Gastrocnemius medialis (tissue), 4 donors: Measurements from ENCODE around the gene SLC10A4. TPM values are rescaled to one million over a fixed set of nuclear protein-coding genes. Genes with fewer than 3 reads are reported as not detected.

Experiments used
- ATAC-seq, 2 donors: fragments of 150-250 bp; one replicate each; pipeline ENCODE4 v1.9.1; 2016
- DNase-seq, 2 donors: peaks; one replicate each; pipeline ENCODE4 v3.0.0-alpha.2; 2019
- H3K27ac ChIP-seq, 4 donors: fragments of 200-600 bp; sonication (generic); 1 replicate in 1 of 4; 2 replicates in 3 of 4; pipeline ENCODE4 v1.5.1; 2016 to 2018; ENCODE audit warnings: mild to moderate bottlenecking in 2 of 4, moderate library complexity in 1 of 4
- H3K27me3 ChIP-seq, 3 donors: fragments of 200-600 bp; sonication (generic) in 2 of 3; 1 replicate in 1 of 3; 2 replicates in 2 of 3; pipeline versions ENCODE4 v1.5.1 to v1.6.0; 2016 to 2019; ENCODE audit warnings: mild to moderate bottlenecking in 1 of 3, moderate library complexity in 1 of 3
- H3K36me3 ChIP-seq, 2 donors: fragments of 200-600 bp; sonication (generic) in 1 of 2; one replicate each; pipeline ENCODE4 v1.5.1; 2017 to 2018
- H3K4me1 ChIP-seq, 2 donors: fragments of 200-600 bp; sonication (generic) in 1 of 2; one replicate each; pipeline ENCODE4 v1.5.1; 2016 to 2017; ENCODE audit warnings: mild to moderate bottlenecking in 2 of 2
- H3K4me3 ChIP-seq, 4 donors: fragments of 200-600 bp; sonication (generic) in 3 of 4; 1 replicate in 1 of 4; 2 replicates in 3 of 4; pipeline ENCODE4 v1.5.1; 2016 to 2019; ENCODE audit warnings: mild to moderate bottlenecking in 2 of 4
- H3K9me3 ChIP-seq, 3 donors: fragments of 200-600 bp; sonication (generic) in 2 of 3; 1 replicate in 1 of 3; 2 replicates in 2 of 3; pipeline ENCODE4 v1.5.1; 2016 to 2019
- POLR2A ChIP-seq, 2 donors: fragments of 450-650 bp; IDR thresholded peaks; one replicate each; pipeline ENCODE4 v1.6.1; 2017; ENCODE audit warnings: antibody characterized with exemption in 2 of 2, mild to moderate bottlenecking in 2 of 2, moderate library complexity in 2 of 2
- in situ Hi-C, 4 donors: fragments of 200-750 bp; cut with MboI; loops; one replicate each; pipeline versions ENCODE4 v1.15.0 to v1.8.0; 2017; ENCODE audit warnings: low sequenced_read_pairs in 4 of 4
- intact Hi-C: fragments of 100-400 bp; cut with DNase I; formaldehyde crosslinking; loops from one replicate; pipeline ENCODE4 v1.15.1; 2023; ENCODE audit warnings: low total_unique reads
- total RNA-seq, 4 donors: library from RNA; depleted of rRNA; stranded (reverse); fragments of >200 nt; gene quantifications; one replicate each; pipeline versions ENCODE4 v1.1.0 to v1.2.3, GENCODE V29; 2016
- TF ChIP-seq, protein P1 (sequence below), 5 experiments: fragments of 450-650 bp in 3 of 5; fragments of 200-600 bp in 2 of 5; sonication (generic) in 2 of 5; IDR thresholded peaks in 4 of 5; conservative IDR thresholded peaks in 1 of 5; 1 replicate in 4 of 5; 2 replicates in 1 of 5; pipeline ENCODE4 v1.5.1; 2016 to 2019; ENCODE audit warnings: antibody characterized with exemption in 5 of 5, mild to moderate bottlenecking in 3 of 5, moderate library complexity in 3 of 5

Gene SLC10A4
- total RNA-seq, 4 donors from 2014 or later: 0.33 TPM; not detected in 3

- Histone ChIP-seq H3K27ac (no peak overlapping the region), H3K27me3 (no peaks in the 10 kb centered on the region), H3K36me3 (peaks cover 3 to 42% of the 10 kb centered on the region in 2 donors), H3K9me3 (no peaks in the 10 kb centered on the region), H3K4me3 (no peak overlapping the region), H3K4me1 (no peaks in the 10 kb centered on the region)
- no peak for ATAC-seq
- intact Hi-C loops: no loop called here
- in situ Hi-C loops: no loop called here
- TF ChIP-seq, protein P1, sequence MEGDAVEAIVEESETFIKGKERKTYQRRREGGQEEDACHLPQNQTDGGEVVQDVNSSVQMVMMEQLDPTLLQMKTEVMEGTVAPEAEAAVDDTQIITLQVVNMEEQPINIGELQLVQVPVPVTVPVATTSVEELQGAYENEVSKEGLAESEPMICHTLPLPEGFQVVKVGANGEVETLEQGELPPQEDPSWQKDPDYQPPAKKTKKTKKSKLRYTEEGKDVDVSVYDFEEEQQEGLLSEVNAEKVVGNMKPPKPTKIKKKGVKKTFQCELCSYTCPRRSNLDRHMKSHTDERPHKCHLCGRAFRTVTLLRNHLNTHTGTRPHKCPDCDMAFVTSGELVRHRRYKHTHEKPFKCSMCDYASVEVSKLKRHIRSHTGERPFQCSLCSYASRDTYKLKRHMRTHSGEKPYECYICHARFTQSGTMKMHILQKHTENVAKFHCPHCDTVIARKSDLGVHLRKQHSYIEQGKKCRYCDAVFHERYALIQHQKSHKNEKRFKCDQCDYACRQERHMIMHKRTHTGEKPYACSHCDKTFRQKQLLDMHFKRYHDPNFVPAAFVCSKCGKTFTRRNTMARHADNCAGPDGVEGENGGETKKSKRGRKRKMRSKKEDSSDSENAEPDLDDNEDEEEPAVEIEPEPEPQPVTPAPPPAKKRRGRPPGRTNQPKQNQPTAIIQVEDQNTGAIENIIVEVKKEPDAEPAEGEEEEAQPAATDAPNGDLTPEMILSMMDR (IDR thresholded peaks at IDR 0.05 in 4 of 5, conservative IDR thresholded peaks at IDR 0.05 in 1 of 5): no peak
- no peak for TF ChIP-seq POLR2A (IDR thresholded peaks at IDR 0.05)
- DNase-seq: no peak
Measured at GRCh38 chr4:48504352-48504751, 21.2 kb downstream of the SLC10A4 start.

GRCh38 chr4:48506716-48507115, 23.6 kb downstream of the SLC10A4 start:
- TF ChIP-seq, protein P1 (IDR thresholded peaks at IDR 0.05 in 4 of 5, conservative IDR thresholded peaks at IDR 0.05 in 1 of 5): no peak
- TF ChIP-seq POLR2A (IDR thresholded peaks at IDR 0.05): no peak
- H3K4me1 ChIP-seq: no peaks in the 10 kb centered on the region
- intact Hi-C loops: no loop called here

GRCh38 chr4:48509543-48509942, 26.4 kb downstream of the SLC10A4 start:
- Histone ChIP-seq H3K27ac (no peak overlapping the region), H3K27me3 (no peaks in the 10 kb centered on the region), H3K4me1 (no peaks in the 10 kb centered on the region), H3K4me3 (no peak overlapping the region), H3K9me3 (no peaks in the 10 kb centered on the region), H3K36me3 (peaks cover 2 to 70% of the 10 kb centered on the region in 2 donors)
- in situ Hi-C loops: no loop called here
- TF ChIP-seq POLR2A (IDR thresholded peaks at IDR 0.05): no peak
- TF ChIP-seq, protein P1 (IDR thresholded peaks at IDR 0.05 in 4 of 5, conservative IDR thresholded peaks at IDR 0.05 in 1 of 5): no peak
- no peak for ATAC-seq
- no peak for DNase-seq
- intact Hi-C loops: no loop called here

More at GRCh38 chr4:48506716-48507115, 23.6 kb downstream of the SLC10A4 start:
- in situ Hi-C loops: no loop called here
- ATAC-seq (no peak), DNase-seq (no peak)
- H3K4me3 ChIP-seq: no peak overlapping the region
- no peaks in the 10 kb centered on the region for H3K27me3 ChIP-seq
- no peaks in the 10 kb centered on the region for H3K9me3 ChIP-seq
- H3K27ac ChIP-seq: no peak overlapping the region
- peaks cover 2 to 47% of the 10 kb centered on the region in 2 donors for H3K36me3 ChIP-seq

- no peak overlapping the region for H3K27ac ChIP-seq
- H3K27me3 ChIP-seq: no peaks in the 10 kb centered on the region
- no peak for DNase-seq
- ATAC-seq: no peak
- peaks cover 0 to 69% of the 10 kb centered on the region in 2 donors for H3K36me3 ChIP-seq
- intact Hi-C loops: no loop called here
- in situ Hi-C loops: no loop called here
- TF ChIP-seq, protein P1 (IDR thresholded peaks at IDR 0.05 in 4 of 5, conservative IDR thresholded peaks at IDR 0.05 in 1 of 5): no peak
- TF ChIP-seq POLR2A (IDR thresholded peaks at IDR 0.05): no peak
- H3K4me1 ChIP-seq: no peaks in the 10 kb centered on the region
- no peaks in the 10 kb centered on the region for H3K9me3 ChIP-seq
- H3K4me3 ChIP-seq: no peak overlapping the region
Measured at GRCh38 chr4:48518143-48518542, 35.0 kb downstream of the SLC10A4 start.

DNA sequence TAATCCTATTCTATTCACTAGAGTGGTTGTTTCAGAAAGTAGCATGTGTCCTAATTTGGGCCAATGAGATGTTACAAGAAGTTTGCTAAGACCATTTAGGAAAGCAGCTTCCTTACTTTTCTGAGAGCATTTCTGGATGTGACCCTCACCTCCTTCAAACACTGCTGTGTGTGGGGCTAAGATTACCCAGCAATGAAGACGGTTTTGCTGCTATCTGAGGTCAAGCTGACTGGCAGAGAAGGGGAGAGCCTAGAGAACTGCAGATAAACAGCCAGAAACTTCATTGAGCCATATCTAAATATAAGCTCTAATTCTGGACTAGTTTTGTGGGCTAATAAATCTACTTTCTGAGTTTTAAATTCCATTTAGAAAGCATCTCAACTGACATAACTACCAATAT, 43.3 kb downstream of the SLC10A4 start:
- intact Hi-C loops (no loop called here), in situ Hi-C loops (no loop called here)
- TF ChIP-seq POLR2A (IDR thresholded peaks at IDR 0.05): no peak
- Histone ChIP-seq H3K4me1 (no peaks in the 10 kb centered on the region), H3K27ac (no peak overlapping the region), H3K9me3 (no peaks in the 10 kb centered on the region), H3K36me3 (peaks cover 2 to 56% of the 10 kb centered on the region in 2 donors), H3K4me3 (no peak overlapping the region), H3K27me3 (no peaks in the 10 kb centered on the region)
- DNase-seq: no peak
- no peak for ATAC-seq
